NCI-H187 (cell line): Measurements from ENCODE around the gene MKRN1.
"Not testable (repeated sequence)": the region's sequence is repeated elsewhere in the genome, so short reads cannot be mapped to it uniquely, and the experiment has no call there.

Experiments used
- DNase-seq, 2 experiments: peaks; one replicate each; lab custom pipeline; 2025; lab: John Stamatoyannopoulos, UW

MKRN1 gene

GRCh38 chr7:140484951-140485499 lies 5.7 kb upstream of the MKRN1 start:
- no peak for DNase-seq

DNA sequence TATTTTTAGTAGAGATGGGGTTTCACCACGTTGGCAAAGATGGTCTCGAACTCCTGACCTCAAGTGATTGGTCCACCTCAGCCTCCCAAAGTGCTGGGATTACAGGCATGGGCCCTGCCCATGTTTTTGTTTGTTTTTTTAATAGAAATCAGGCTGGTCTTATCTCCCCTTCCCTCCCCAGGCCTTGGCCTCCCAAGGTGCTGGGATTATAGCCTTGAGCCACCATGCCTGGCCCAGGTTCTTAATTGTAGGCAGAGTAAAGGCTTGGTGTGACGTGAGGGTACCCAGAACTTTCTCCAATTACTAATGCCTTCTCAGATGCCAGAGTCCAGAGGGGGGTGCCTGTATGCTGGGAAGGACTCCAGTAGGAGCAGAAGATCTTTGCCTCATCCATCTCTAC lies 5.2 kb upstream of the MKRN1 start:
- DNase-seq = no peak

DNA sequence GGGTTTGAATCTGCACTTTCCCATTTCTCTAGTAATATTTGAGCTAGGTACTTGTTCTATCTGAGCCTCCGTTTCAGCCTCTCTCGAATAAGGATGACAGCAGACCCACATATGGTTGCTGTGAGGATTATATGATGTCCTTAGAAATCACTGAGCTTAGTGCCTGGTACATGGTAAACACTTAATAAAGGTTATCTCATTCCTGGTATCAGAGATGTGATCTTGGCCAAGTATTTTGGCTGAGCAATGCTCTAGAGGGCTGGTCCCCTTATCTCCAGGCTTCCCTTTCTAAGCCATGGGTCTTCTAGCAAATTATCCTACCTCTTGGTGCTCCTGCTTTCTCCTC lies 407 bp upstream of the MKRN1 start:
- no peak for DNase-seq

DNA sequence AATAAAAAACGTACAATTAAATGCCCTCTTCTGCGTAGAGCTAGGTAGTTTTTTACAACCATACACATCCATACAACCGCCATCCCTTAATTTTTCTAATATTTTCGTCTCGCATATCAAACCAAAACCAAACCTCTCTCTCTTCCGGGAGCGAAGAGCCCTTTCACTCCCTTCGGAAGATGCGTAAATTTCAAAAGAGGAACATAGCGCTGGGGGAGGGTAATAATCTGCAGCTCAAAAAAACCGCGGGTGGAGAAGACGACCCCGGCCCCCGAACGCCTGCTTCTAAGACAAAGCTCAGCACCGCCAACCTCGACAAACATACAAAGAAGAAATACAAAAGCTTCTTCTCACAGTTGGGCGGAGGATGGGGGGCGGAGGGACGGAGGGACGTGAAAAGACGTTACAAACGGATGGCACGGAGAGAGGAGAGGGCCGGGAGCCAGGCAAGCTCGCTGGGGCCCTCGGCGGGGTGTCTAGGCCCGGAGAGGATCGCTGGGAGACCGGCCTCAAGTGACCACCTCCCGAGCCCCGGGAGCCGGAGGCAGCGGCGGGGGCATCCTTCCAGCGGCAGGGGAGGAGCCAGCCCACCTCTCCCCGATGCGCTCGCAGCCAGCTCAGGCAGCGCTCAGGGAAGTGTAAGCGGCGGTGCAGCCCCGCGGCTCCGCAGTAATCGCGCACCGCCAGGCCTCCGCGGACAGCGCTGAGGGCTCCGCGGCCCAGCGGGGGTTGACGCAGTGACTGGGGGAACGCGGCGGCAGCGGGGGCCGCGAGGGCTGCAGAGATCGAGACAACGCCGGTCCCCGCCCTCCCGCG lies 851 bp downstream of the MKRN1 start:
- peak in 1 of 2 experiments; percentile 35 for DNase-seq

DNA sequence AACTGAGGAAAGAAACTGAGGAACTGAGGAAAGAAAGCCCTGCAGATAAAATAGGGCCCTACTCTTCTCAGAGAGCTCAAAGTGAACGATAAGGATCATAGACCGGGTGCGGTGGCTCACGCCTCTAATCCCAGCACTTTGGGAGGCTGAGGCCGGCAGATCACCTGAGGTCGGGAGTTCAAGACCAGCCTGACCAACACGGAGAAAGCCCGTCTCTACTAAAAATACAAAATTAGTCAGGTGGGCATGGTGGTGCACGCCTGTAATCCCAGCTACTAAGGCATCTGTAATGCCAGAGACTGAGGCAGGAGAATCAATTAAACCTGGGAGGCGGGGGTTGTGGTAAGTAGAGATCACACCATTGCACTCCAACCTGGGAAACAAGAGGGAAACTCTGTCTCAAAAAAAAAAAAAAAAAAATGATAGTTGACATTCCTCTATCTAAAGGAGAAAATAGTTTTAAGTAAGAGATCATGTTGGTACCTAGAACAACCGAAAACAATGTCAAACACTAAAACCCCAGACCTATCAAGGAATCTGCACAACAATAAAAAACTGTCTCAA lies 2.5 kb downstream of the MKRN1 start:
- DNase-seq = no peak

- DNase-seq = peak; percentile 38 to 46
These were observed 3.5 kb downstream of the MKRN1 start for GRCh38 chr7:140475747-140476333.

GRCh38 chr7:140463111-140463510 lies 16.2 kb downstream of the MKRN1 start:
- no peak for DNase-seq

DNA sequence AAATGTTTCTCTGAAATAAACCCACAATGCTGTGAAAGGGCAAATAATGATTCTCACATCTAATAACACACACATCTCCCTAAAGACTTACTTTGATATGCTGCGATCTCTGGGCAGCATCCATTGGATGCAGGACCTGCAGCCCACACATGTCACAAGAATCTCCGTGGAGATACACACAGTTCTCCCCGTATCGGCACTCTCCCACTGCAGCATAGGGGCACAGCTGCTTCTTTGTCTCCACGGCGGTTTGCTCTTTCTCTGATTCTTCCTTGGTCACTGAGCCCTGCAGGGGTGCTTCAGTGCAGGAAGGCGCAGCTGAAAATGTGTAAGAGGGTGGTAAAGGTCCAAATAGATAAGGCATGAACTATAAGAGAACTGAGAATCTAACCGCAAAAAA lies 20.4 kb downstream of the MKRN1 start:
- no peak for DNase-seq

DNA sequence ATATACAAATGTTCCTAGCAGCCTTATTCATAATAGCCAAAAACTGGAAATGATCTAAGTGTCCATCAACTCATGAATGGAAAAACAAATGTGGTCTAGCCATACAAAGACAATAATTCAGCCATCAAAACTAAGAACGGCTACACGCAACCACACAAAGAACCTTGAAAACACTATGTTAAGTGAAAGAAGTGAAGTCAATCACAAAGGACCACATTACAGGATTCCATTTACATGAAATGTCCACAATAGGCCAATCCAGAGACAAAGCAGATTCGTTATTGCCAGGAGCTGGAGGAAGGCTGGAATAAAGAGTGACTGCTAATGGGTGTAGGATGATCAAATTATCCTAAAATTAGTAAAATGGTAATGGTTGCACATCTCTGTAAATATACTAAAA lies 21.1 kb downstream of the MKRN1 start:
- no peak for DNase-seq

- no peak for DNase-seq
These were observed 22.7 kb downstream of the MKRN1 start for GRCh38 chr7:140456551-140457051.

DNA sequence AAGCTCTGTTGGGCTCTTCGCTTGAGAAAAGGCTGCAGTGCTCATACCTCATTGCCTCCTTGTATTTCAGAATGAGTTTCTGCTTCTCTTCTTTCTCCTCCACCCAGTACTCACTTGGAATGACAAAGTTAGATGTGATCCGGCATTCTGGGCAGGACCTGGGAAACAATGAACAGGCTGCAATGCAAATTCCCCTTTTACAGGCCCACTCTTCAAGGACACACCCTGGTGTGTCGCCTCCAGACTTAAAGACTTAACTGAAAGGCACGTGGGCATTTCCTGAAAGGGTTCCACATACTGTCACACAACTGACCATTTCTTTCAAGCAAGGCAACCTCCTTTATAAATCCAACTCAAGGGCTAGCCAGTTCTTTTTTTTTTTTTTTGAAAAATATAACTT lies 23.6 kb downstream of the MKRN1 start:
- no peak for DNase-seq

GRCh38 chr7:140454657-140455015 lies 24.7 kb downstream of the MKRN1 start:
- no peak for DNase-seq

DNA sequence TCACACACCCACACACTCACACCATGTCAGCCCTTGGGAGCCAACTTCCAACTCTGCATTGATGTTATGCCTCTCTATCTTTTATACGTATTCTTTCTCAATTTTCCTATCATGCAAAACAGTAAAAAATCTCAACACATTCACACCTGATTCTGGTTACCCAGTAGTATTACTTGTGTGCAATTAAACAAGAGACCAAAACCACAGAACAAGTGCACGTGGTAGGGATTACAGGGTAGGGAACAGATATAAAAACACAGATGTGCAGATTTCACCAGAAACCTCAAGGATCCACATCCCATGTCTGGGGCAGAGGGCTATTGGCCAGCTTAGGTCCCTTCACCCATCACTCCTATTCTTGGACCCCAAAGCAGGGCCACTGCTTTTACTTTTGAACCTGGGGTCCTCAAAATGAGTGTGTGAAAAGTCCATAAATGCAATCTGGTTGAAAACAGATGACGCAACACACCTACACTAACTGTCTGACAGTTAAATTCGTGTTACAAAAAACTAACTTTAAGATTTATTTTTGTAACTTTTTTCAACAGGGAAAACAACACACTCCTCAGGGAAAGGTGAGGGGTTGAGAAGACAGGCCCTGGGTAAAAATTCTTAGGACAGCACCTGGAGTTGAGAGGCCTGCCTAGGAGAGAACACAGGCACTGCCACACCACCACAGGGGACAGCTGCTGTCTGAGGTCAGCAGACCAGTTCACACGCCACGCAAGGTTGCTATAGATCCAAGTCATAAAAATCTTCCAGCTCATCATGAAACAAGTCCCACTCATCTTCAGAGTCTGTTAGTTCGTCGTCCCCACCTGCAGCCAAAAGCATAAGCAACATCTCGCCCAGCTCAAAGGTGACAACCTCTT lies 25.3 kb downstream of the MKRN1 start:
- not testable (repeated sequence) for DNase-seq

DNA sequence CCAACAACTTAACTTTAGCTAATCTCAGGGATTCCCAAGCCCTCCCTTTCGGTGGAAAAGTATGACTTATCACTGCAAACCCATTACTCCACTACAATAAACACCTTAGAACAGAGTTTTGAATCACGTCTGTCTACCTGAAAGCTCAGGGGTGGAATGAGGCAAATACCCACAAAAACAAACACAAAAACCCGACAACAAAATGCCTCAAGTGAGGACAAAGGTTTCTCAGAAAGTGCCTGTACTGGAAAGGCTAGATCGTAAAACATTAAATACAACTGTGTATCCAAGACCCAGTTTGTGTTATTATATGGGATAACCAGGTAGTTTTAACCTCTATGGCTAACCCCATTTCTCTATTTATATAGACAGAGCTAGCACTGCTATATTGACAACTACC lies 26.0 kb downstream of the MKRN1 start:
- DNase-seq = no peak

DNA sequence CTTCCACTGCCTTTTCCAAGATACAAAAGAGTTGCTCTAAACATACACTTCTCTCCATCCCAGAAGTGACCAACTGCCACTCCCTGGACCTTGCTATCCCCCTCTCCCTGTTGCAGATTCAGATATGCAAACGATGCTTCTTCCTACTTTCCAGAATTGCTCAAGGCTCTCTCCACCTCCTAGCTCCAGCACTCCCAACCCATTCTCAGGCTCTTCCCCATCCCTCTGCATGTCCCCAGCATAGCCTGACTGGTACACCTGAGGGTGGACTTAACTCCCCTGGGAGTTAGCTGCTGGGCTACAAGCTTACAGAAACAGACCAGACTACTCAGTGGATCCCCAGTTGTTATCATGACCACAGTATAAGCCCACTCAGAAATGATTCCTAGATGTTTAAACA lies 27.6 kb downstream of the MKRN1 start:
- no peak for DNase-seq

DNA sequence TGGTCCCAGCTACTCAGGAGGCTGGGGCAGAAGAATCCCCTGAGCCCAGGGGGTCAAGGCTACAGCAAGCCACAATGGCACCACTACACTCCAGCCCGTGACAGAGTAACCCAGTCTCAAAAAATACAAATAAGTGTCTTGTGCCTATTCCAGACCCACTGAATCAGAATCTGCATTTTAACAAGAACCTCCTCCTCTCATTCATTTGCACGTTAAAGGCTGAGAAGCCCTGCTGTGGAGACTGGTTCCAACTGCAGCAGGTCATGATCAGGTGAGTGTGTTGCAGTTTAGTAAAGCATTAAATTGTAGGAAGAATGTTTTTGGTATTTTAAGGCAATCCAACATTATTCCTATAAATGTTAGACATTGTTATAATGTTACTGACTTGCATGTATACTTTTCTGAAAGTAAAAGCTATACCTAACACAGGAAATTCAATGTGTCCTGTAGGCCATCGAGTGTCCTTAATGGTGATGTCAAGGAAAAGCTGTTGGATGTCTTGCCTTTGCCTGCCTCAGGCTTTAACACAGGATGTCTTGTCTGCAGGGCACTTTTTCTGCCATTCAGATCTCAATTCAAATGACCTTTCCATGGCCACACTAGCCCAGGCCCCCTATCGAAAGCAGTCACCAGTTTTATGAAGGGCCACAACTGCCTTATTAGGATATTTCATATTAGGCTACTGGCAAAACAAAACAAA lies 30.4 kb downstream of the MKRN1 start:
- DNase-seq = no peak

GRCh38 chr7:140447841-140448240 lies 31.5 kb downstream of the MKRN1 start:
- DNase-seq = no peak

GRCh38 chr7:140446467-140446866 lies 32.8 kb downstream of the MKRN1 start:
- no peak for DNase-seq

GRCh38 chr7:140441519-140441918 lies 37.8 kb downstream of the MKRN1 start:
- no peak for DNase-seq

DNA sequence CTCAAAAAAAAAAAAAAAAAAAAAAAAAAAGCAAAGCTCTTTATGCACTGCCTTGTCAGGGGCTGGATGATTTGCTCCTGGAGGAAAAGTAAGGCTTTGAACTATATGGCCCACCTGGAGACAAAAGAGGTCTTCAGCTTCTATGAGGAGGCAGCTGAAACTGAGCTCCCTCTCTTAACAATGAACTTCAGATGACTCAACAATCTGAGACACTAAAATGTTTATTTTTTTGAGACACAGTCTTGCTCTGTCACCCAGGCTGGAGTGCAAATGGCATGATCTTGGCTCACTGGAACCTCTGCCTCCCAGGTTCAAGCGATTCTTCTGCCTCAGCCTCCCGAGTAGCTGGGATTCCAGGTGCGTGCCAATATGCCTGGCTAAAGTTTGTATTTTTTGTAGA lies 38.7 kb downstream of the MKRN1 start:
- DNase-seq = no peak

DNA sequence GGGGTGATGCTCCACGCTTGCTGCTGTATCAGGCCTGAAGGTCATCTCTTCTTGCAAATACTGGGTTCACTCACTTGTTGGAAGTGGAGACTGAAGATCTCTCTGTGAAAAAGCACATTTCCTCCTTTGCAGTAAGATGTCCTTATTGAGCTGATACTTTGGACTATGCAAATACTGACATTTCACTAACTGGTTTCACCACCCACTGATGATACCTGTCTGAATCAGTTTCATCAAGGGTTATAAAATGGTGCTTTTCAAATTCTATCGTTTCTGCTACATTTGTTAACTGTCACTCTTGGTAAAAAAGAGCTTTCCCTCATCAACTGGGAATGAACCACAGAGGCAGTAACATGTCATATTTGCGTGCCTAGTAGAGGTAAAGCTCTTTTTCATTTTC lies 39.9 kb downstream of the MKRN1 start:
- no peak for DNase-seq
